HG03060 (cell line): ENCODE measurements around the gene TANGO2.

Experiments used
- ATAC-seq: cut with Tn5 transposase; IDR thresholded peaks from one replicate; pipeline ENCODE4 v1.9.1; 2021; ENCODE audit warnings: low read depth, moderate number of reproducible peaks; ENCODE audit not compliant: unreplicated experiment

Gene TANGO2

GRCh38 chr22:20039683-20040325, 18.9 kb downstream of the TANGO2 start:
- no peak for ATAC-seq

- no peak for ATAC-seq
These were observed 19.7 kb downstream of the TANGO2 start for GRCh38 chr22:20040327-20041200.

- no peak for ATAC-seq
These were observed 22.4 kb downstream of the TANGO2 start for GRCh38 chr22:20043057-20043996.

- ATAC-seq, result no peak
These were observed 23.1 kb downstream of the TANGO2 start for GRCh38 chr22:20043997-20044342.

GRCh38 chr22:20044495-20045151, 23.7 kb downstream of the TANGO2 start:
- ATAC-seq, result no peak

- no peak for ATAC-seq
These were observed 25.8 kb downstream of the TANGO2 start for GRCh38 chr22:20046730-20047129.

- ATAC-seq, result no peak
These were observed 31.0 kb downstream of the TANGO2 start for GRCh38 chr22:20051927-20052308.

- ATAC-seq, result no peak
These were observed 31.7 kb downstream of the TANGO2 start for GRCh38 chr22:20052309-20053259.

GRCh38 chr22:20053407-20054033, 32.6 kb downstream of the TANGO2 start:
- ATAC-seq, result no peak

- no peak for ATAC-seq
These were observed 33.1 kb downstream of the TANGO2 start for GRCh38 chr22:20054034-20054427.

- ATAC-seq, result no peak
These were observed 33.6 kb downstream of the TANGO2 start for GRCh38 chr22:20054485-20054884.

- ATAC-seq, result no peak
These were observed 34.2 kb downstream of the TANGO2 start for GRCh38 chr22:20055144-20055543.

GRCh38 chr22:20055654-20056053, 34.7 kb downstream of the TANGO2 start:
- no peak for ATAC-seq

- no peak for ATAC-seq
These were observed 35.3 kb downstream of the TANGO2 start for GRCh38 chr22:20056161-20056560.

- no peak for ATAC-seq
These were observed 35.9 kb downstream of the TANGO2 start for GRCh38 chr22:20056696-20057386.

GRCh38 chr22:20057596-20058268, 36.8 kb downstream of the TANGO2 start:
- ATAC-seq, result no peak

- ATAC-seq, result no peak
These were observed 38.3 kb downstream of the TANGO2 start for GRCh38 chr22:20058989-20059770.
